HepG2 (cell line): Measurements from ENCODE around the gene ZNF17. TPM values are rescaled to one million over a fixed set of nuclear protein-coding genes. Genes with fewer than 3 reads are reported as not detected.

Experiments
- BRF2 ChIP-seq: sonication (generic); formaldehyde crosslinking; IDR thresholded peaks from 2 replicates; pipeline ENCODE4 v1.8.1; 2022; ENCODE audit warnings: mild to moderate bottlenecking, missing genetic modification reagents
- PATZ1 ChIP-seq: sonication (generic); formaldehyde crosslinking; IDR thresholded peaks from 2 replicates; pipeline ENCODE4 v1.4.0; 2020; ENCODE audit warnings: missing genetic modification reagents
- ZBTB33 ChIP-seq: sonication (generic); formaldehyde crosslinking; IDR thresholded peaks from 2 replicates; pipeline ENCODE4 v1.4.0; 2020; ENCODE audit warnings: missing genetic modification reagents
- ZBTB42 ChIP-seq: sonication (generic); formaldehyde crosslinking; IDR thresholded peaks from 2 replicates; pipeline ENCODE4 v1.5.0; 2020; ENCODE audit warnings: mild to moderate bottlenecking, missing genetic modification reagents
- ZNF260 ChIP-seq: sonication (generic); formaldehyde crosslinking; IDR thresholded peaks from 2 replicates; pipeline ENCODE4 v1.4.0; 2020; ENCODE audit warnings: missing genetic modification reagents, low read depth, mild to moderate bottlenecking, borderline replicate concordance
- ZNF430 ChIP-seq: sonication (generic); formaldehyde crosslinking; IDR thresholded peaks from 2 replicates; pipeline ENCODE4 v1.9.0; 2021; ENCODE audit warnings: mild to moderate bottlenecking, missing genetic modification reagents
- ZNF609 ChIP-seq: sonication (generic); formaldehyde crosslinking; IDR thresholded peaks from 2 replicates; pipeline ENCODE4 v1.4.0; 2020; ENCODE audit warnings: mild to moderate bottlenecking, missing genetic modification reagents, borderline replicate concordance
- ZNF704 ChIP-seq: sonication (generic); formaldehyde crosslinking; IDR thresholded peaks from 2 replicates; pipeline ENCODE4 v1.8.1; 2023; ENCODE audit warnings: mild to moderate bottlenecking, inconsistent platforms, moderate library complexity, missing genetic modification reagents, borderline replicate concordance
- ZNF740 ChIP-seq: sonication (generic); formaldehyde crosslinking; IDR thresholded peaks from 2 replicates; pipeline ENCODE4 v1.4.0; 2020; ENCODE audit warnings: missing genetic modification reagents
- polyA plus RNA-seq, 8 experiments: library from polyadenylated mRNA; depleted of rRNA in 3 of 8; stranded (reverse) in 7 of 8; unstranded in 1 of 8; fragments of >200 nt; fragmentation: Illumina TruSeq in 4 of 8; extraction: Trizol in 4 of 8; gene quantifications; 2 replicates each; pipeline versions ENCODE4 v1.2.1 to v1.2.3, GENCODE V29; 2011 to 2016; ENCODE audit warnings: low read depth in 4 of 8, missing spikeins in 1 of 8, mixed read lengths in 1 of 8; ENCODE audit not compliant: insufficient read depth in 1 of 8
- total RNA-seq, 5 experiments: library from RNA; depleted of rRNA; stranded (reverse); fragments of >200 nt; fragmentation: Illumina TruSeq; extraction: Trizol; gene quantifications; 2 replicates each; pipeline ENCODE4 v1.2.3, GENCODE V29; 2016; ENCODE audit warnings: low read depth in 1 of 5

Gene ZNF17
- total and polyA plus RNA-seq, 2 of the 13 experiments (the other 11 are each of a cell fraction or from before 2014, with no cell fraction given): 3.7 to 10.1 TPM

GRCh38 chr19:57435062-57435978, 24.4 kb downstream of the ZNF17 start, which contains the start of gene ZNF749 (continued):
- no peak for TF ChIP-seq PATZ1
- no peak for TF ChIP-seq ZNF430 (CRISPR knock-in tag)
- no peak for TF ChIP-seq ZNF704 (CRISPR knock-in tag)
- TF ChIP-seq ZNF609 (CRISPR knock-in tag): peak; percentile 60; the same call in 1 of the 2 replicates
- no peak for TF ChIP-seq ZBTB42 (CRISPR knock-in tag)
- TF ChIP-seq ZBTB33 (CRISPR knock-in tag): peak; percentile 16; the same call in 1 of the 2 replicates
- TF ChIP-seq BRF2 (CRISPR knock-in tag): no peak
- TF ChIP-seq ZNF740 (CRISPR knock-in tag): no peak
- no peak for TF ChIP-seq ZNF260 (CRISPR knock-in tag)
